Stimulated activated CD4-positive, alpha-beta T cell treated with anti-CD3 and anti-CD28 coated beads, Interleukin-1b, Interleukin-23, amount 100 ng/mL, for 24 hours (primary cell): ENCODE results near the gene MMP15.
"Not testable (repeated sequence)": the region's sequence is repeated elsewhere in the genome, so short reads cannot be mapped to it uniquely, and the experiment has no call there.

ENCODE experiments used
- DNase-seq, 4 experiments: peaks; one replicate each; pipeline ENCODE4 v3.0.0-alpha.2; 2020; ENCODE audit warnings: low read depth in 4 of 4, low spot score in 1 of 4

The MMP15 gene

GRCh38 chr16:58025351-58026138 lies at the start of gene MMP15:
Gene MMP15, plus strand, starts transcription at chr16:58025754. Its CDS starts 597 bp downstream, at chr16:58026351.
- DNase-seq, result peak in 3 of 4 experiments; percentile 43 to 60 (median 48)

- DNase-seq, result no peak
These were observed 49.2 kb upstream of the MMP15 start for GRCh38 chr16:57976331-57976796.

GRCh38 chr16:57977418-57978069 lies 48.0 kb upstream of the MMP15 start:
- no peak for DNase-seq

GRCh38 chr16:57978070-57978465 lies 47.5 kb upstream of the MMP15 start:
- DNase-seq, result not testable (repeated sequence)

GRCh38 chr16:57979006-57979585 lies 46.5 kb upstream of the MMP15 start:
- DNase-seq, result no peak

GRCh38 chr16:57981636-57982035 lies 43.9 kb upstream of the MMP15 start:
- DNase-seq, result no peak

- no peak for DNase-seq
These were observed 43.2 kb upstream of the MMP15 start for GRCh38 chr16:57982385-57982784.

GRCh38 chr16:57984443-57985203 lies 40.9 kb upstream of the MMP15 start:
- DNase-seq, result peak; percentile 72 to 90 (median 84)

- DNase-seq, result no peak
These were observed 40.1 kb upstream of the MMP15 start for GRCh38 chr16:57985204-57986181.

GRCh38 chr16:57986196-57986595 lies 39.4 kb upstream of the MMP15 start:
- DNase-seq, result no peak

GRCh38 chr16:57987441-57988177 lies 37.9 kb upstream of the MMP15 start:
- no peak for DNase-seq

- no peak for DNase-seq
These were observed 36.6 kb upstream of the MMP15 start for GRCh38 chr16:57988929-57989328.

GRCh38 chr16:57991551-57992059 lies 33.9 kb upstream of the MMP15 start:
- no peak for DNase-seq

GRCh38 chr16:57992084-57992483 lies 33.5 kb upstream of the MMP15 start:
- DNase-seq, result no peak

GRCh38 chr16:57993438-57993837 lies 32.1 kb upstream of the MMP15 start:
- no peak for DNase-seq

- DNase-seq, result no peak
These were observed 31.7 kb upstream of the MMP15 start for GRCh38 chr16:57993897-57994296.

- no peak for DNase-seq
These were observed 31.2 kb upstream of the MMP15 start for GRCh38 chr16:57994361-57994760.

GRCh38 chr16:57994778-57995177 lies 30.8 kb upstream of the MMP15 start:
- peak in 1 of 4 experiments; percentile 21 for DNase-seq

GRCh38 chr16:57995721-57996405 lies 29.7 kb upstream of the MMP15 start:
- DNase-seq, result no peak
